ENCODE results near the gene MFAP4.

The MFAP4 gene

GRCh38 chr17:19421926-19422325, 34.9 kb upstream of the MFAP4 start:
- in situ Hi-C loops (cut with MboI; ENCODE audit: low sequenced_read_pairs, unreplicated experiment) = no loop called here
- TF ChIP-seq CTCF (IDR thresholded peaks at IDR 0.05; ENCODE audit: borderline replicate concordance, control extremely low read depth, extremely low read depth, insufficient read depth, missing control alignments) = no peak

GRCh38 chr17:19421219-19421618, 34.2 kb upstream of the MFAP4 start:
- DNase-seq (ENCODE audit: low spot score) = no peak
- in situ Hi-C loops (cut with MboI; ENCODE audit: low sequenced_read_pairs, unreplicated experiment) = no loop called here
- no peak for TF ChIP-seq CTCF (IDR thresholded peaks at IDR 0.05; ENCODE audit: borderline replicate concordance, control extremely low read depth, extremely low read depth, insufficient read depth, missing control alignments)

More at GRCh38 chr17:19421926-19422325, 34.9 kb upstream of the MFAP4 start:
- no peak for DNase-seq (ENCODE audit: low spot score)

GRCh38 chr17:19418251-19418992, 31.4 kb upstream of the MFAP4 start:
- in situ Hi-C loops (cut with MboI; ENCODE audit: low sequenced_read_pairs, unreplicated experiment) = no loop called here
- DNase-seq (ENCODE audit: low spot score) = no peak
- TF ChIP-seq CTCF (IDR thresholded peaks at IDR 0.05; ENCODE audit: borderline replicate concordance, control extremely low read depth, extremely low read depth, insufficient read depth, missing control alignments) = no peak

DNA sequence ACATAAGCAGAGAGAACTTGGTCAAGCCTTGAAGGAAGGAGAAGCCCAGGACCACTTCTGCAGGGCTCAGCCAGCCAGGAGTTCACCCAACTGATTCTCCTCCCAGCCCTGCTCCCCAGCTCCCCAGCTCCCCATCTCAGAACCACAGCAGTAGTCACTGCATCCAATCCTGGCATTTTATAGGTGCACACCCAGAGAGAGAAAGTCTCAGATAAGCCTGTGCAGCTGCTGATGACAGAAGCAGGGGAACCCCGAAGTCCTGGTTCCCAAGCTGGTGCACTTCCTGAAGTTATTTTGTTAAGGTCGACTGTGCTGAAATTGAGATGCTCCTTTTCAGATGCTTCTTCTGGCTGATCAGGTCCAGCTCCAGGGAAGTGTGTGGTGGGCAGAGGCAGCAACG, 30.6 kb upstream of the MFAP4 start:
- in situ Hi-C loops (cut with MboI; ENCODE audit: low sequenced_read_pairs, unreplicated experiment) = no loop called here
- TF ChIP-seq CTCF (IDR thresholded peaks at IDR 0.05; ENCODE audit: borderline replicate concordance, control extremely low read depth, extremely low read depth, insufficient read depth, missing control alignments) = no peak
- no peak for DNase-seq (ENCODE audit: low spot score)

DNA sequence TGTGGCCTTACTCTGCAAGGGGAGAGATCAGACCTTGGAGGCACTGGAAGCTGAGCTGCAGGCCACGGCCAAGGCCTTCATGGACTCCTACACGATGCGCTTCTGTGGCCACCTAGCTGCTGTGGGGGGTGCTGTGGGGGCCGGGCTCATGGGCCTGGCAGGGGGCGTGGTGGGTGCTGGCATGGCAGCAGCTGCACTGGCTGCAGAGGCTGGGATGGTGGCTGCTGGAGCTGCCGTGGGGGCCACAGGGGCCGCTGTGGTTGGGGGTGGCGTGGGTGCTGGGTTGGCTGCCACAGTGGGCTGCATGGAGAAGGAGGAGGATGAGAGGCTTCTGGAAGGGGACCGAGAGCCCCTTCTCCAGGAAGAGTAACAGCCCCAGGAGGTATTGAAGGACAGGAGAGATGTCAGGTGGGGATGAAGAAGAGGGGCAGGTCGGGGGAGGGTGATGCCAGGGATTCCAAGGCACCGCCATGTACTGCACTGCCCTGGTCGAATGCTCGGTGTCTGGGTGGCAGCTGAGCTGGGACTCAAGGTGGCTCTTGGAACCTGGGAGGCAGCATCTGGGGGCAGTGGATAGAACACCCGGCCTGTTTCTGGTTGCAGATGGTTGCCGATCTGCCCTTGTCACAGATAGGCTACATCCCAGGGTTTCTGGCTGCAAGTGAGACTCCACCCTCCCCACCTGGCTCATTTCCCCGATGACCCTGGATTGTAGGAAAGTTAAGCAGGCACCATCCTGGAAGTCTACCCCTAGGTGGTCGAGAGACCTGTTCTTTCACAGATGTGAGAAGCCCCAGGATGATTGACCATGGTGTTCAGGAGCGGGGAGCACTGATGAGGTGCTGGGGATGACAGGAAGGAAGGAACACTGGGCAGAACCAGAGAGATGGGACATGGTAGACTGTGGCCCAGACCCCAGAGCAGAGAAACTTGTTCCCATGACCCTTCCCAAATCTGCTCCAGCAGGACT, 29.1 kb upstream of the MFAP4 start:
- no peak for DNase-seq (ENCODE audit: low spot score)
- TF ChIP-seq CTCF (IDR thresholded peaks at IDR 0.05; ENCODE audit: borderline replicate concordance, control extremely low read depth, extremely low read depth, insufficient read depth, missing control alignments) = no peak
- in situ Hi-C loops (cut with MboI; ENCODE audit: low sequenced_read_pairs, unreplicated experiment) = no loop called here

DNA sequence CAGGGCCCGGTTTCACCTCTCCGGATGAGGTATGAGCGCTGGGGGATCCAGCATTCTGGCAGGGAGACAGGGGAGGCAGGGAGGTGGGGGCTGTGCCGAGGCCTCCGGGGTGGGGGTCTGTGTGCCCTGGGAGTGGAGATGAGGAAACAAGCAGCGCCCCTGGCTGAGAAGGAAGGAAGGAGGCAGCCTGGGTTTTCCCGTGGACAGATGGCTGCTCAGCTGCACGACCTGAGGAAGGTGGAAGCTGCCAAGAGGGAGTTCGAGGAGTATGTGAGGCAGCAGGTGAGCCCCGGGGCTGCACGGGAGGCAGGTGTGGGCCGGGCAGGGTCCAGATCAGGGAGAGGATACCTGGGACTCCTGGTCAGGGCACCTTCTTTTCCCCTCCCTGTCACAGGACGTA, 28.3 kb upstream of the MFAP4 start:
- TF ChIP-seq CTCF (IDR thresholded peaks at IDR 0.05; ENCODE audit: borderline replicate concordance, control extremely low read depth, extremely low read depth, insufficient read depth, missing control alignments) = no peak
- in situ Hi-C loops (cut with MboI; ENCODE audit: low sequenced_read_pairs, unreplicated experiment) = no loop called here
- peak; percentile 16 for DNase-seq (ENCODE audit: low spot score)
